A673 (cell line): ENCODE results near the gene GALNS.

ENCODE experiments used
- CTCF ChIP-seq: fragments of 300-800, 200-600 bp; sonication (generic); conservative IDR thresholded peaks from 2 replicates; pipeline ENCODE4 v1.5.1; 2017; ENCODE audit warnings: low read depth, mild to moderate bottlenecking, antibody characterized with exemption, low read length, moderate library complexity, mixed read lengths
- EZH2 ChIP-seq: fragments of 200-600 bp; sonication (generic); IDR thresholded peaks from 2 replicates; pipeline ENCODE4 v1.6.1; 2017; ENCODE audit warnings: borderline replicate concordance, low read depth, mild to moderate bottlenecking, mixed read lengths, antibody characterized with exemption, low read length; ENCODE audit not compliant: poor library complexity, severe bottlenecking

- TF ChIP-seq CTCF, result no peak
- no peak for TF ChIP-seq EZH2
Observed at GRCh38 chr16:88830783-88831182, 26.0 kb downstream of the GALNS start.
